SK-N-SH (cell line): ENCODE data around the gene SCG2. TPM values are rescaled to one million over a fixed set of nuclear protein-coding genes. Genes with fewer than 3 reads are reported as not detected.

Source experiments
- CTCF ChIA-PET: fragments of 300-600, 350-600 bp; formaldehyde crosslinking; extraction: SDS; loops from one replicate; lab custom pipeline; 2021; lab: Yijun Ruan, JAX
- POLR2A ChIA-PET: fragments of 350-600 bp; sonication (Branson Sonifier 250); formaldehyde crosslinking; extraction: SDS; loops from one replicate; lab custom pipeline; 2020; ENCODE audit warnings: antibody characterized with exemption, inconsistent platforms; lab: Yijun Ruan, JAX
- DNase-seq: peaks from one replicate; pipeline ENCODE4 v3.0.0; 2012
- H2AFZ ChIP-seq: fragments of 200-600 bp; sonication (generic); 2 replicates; pipeline ENCODE4 v1.8.1; 2016; ENCODE audit warnings: antibody characterized with exemption, mild to moderate bottlenecking, low read depth
- H3F3A ChIP-seq: fragments of 200-600 bp; sonication (generic); replicated peaks from 2 replicates; pipeline ENCODE3; 2016; ENCODE audit warnings: antibody characterized with exemption, mild to moderate bottlenecking; ENCODE audit not compliant: insufficient read depth
- H3K27ac ChIP-seq, 2 experiments: fragments of 200-500 bp in 1 of 2; fragments of 200-600 bp in 1 of 2; sonication (Bioruptor generic) in 1 of 2; sonication (generic), shearing (Covaris generic) in 1 of 2; 2 replicates each; pipeline versions ENCODE4 v1.5.1 to v1.6.1; 2014 to 2016; ENCODE audit warnings: low read depth in 2 of 2, inconsistent platforms in 1 of 2, low read length in 1 of 2, mild to moderate bottlenecking in 1 of 2, mixed read lengths in 1 of 2
- H3K27me3 ChIP-seq: fragments of 200-600 bp; sonication (generic), shearing (Covaris generic); 2 replicates; pipeline ENCODE4 v1.6.1; 2016; ENCODE audit warnings: mixed run types; ENCODE audit not compliant: insufficient read depth
- H3K36me3 ChIP-seq, 2 experiments: fragments of 200-500 bp in 1 of 2; fragments of 200-600 bp in 1 of 2; sonication (Bioruptor generic) in 1 of 2; sonication (generic) in 1 of 2; replicated peaks in 1 of 2; 2 replicates each; pipeline versions ENCODE3 to v1.5.1; 2014 to 2016; ENCODE audit warnings: low read length in 1 of 2, mild to moderate bottlenecking in 1 of 2; ENCODE audit not compliant: insufficient read depth in 2 of 2, control insufficient read depth in 1 of 2
- H3K4me1 ChIP-seq, 2 experiments: fragments of 200-500 bp in 1 of 2; fragments of 200-600 bp in 1 of 2; sonication (Bioruptor generic) in 1 of 2; sonication (generic), shearing (Covaris generic) in 1 of 2; 2 replicates each; pipeline versions ENCODE4 v1.5.1 to v1.6.1; 2014 to 2016; ENCODE audit warnings: low read depth in 1 of 2, low read length in 1 of 2, mixed run types in 1 of 2; ENCODE audit not compliant: insufficient read depth in 2 of 2, control insufficient read depth in 1 of 2
- H3K4me2 ChIP-seq: fragments of 200-600 bp; sonication (generic), shearing (Covaris generic); 2 replicates; pipeline ENCODE4 v1.6.1; 2017; ENCODE audit warnings: mixed run types
- H3K4me3 ChIP-seq, 2 experiments: fragments of 200-500 bp in 1 of 2; fragments of 200-600 bp in 1 of 2; sonication (Bioruptor generic) in 1 of 2; sonication (generic), shearing (Covaris generic) in 1 of 2; 2 replicates each; pipeline versions ENCODE4 v1.5.1 to v1.8.1; 2014 to 2016; ENCODE audit warnings: low read depth in 2 of 2, inconsistent platforms in 1 of 2, low read length in 1 of 2, mild to moderate bottlenecking in 1 of 2, mixed read lengths in 1 of 2, moderate library complexity in 1 of 2
- H3K79me2 ChIP-seq: fragments of 200-600 bp; sonication (generic); 2 replicates; pipeline ENCODE4 v1.8.1; 2017; ENCODE audit warnings: mild to moderate bottlenecking; ENCODE audit not compliant: insufficient read depth
- H3K9ac ChIP-seq: fragments of 200-600 bp; sonication (generic); 2 replicates; pipeline ENCODE4 v1.6.1; 2017; ENCODE audit warnings: mixed run types
- H3K9me2 ChIP-seq: fragments of 200-600 bp; sonication (generic); 2 replicates; pipeline ENCODE4 v1.6.1; 2017; ENCODE audit warnings: mixed run types
- H3K9me3 ChIP-seq: fragments of 200-600 bp; sonication (generic); 2 replicates; pipeline ENCODE4 v1.6.1; 2017; ENCODE audit warnings: mixed run types, mild to moderate bottlenecking, moderate library complexity
- H4K20me1 ChIP-seq: fragments of 200-600 bp; sonication (generic); 2 replicates; pipeline ENCODE4 v1.6.1; 2017; ENCODE audit warnings: mild to moderate bottlenecking, mixed run types; ENCODE audit not compliant: insufficient read depth
- CHD2 ChIP-seq: fragments of 150-350 bp; IDR thresholded peaks from 2 replicates; pipeline ENCODE4 v1.6.1; 2018; ENCODE audit warnings: low read length; ENCODE audit not compliant: partially characterized antibody
- ELF1 ChIP-seq: IDR thresholded peaks from 2 replicates; pipeline ENCODE4 v1.4.0; 2012
- EP300 ChIP-seq, 2 experiments: IDR thresholded peaks; 2 replicates each; pipeline versions ENCODE4 v1.4.0 to v1.6.1; 2012; ENCODE audit warnings: borderline replicate concordance in 1 of 2, low read depth in 1 of 2, low read length in 1 of 2
- EZH2phosphoT487 ChIP-seq: fragments of 200-600 bp; sonication (generic); IDR thresholded peaks from 2 replicates; pipeline ENCODE4 v1.6.1; 2017; ENCODE audit warnings: low read depth, mixed run types, mild to moderate bottlenecking, antibody characterized with exemption, moderate library complexity, borderline replicate concordance
- FOXM1 ChIP-seq: IDR thresholded peaks from 2 replicates; pipeline ENCODE4 v1.4.0; 2012; ENCODE audit warnings: low read depth, mild to moderate bottlenecking
- MEF2A ChIP-seq: IDR thresholded peaks from 2 replicates; pipeline ENCODE4 v1.4.0; 2012; ENCODE audit warnings: low read depth, borderline replicate concordance
- NFIC ChIP-seq: IDR thresholded peaks from 2 replicates; pipeline ENCODE4 v1.4.0; 2012; ENCODE audit warnings: borderline replicate concordance
- POLR2AphosphoS5 ChIP-seq: IDR thresholded peaks from 2 replicates; pipeline ENCODE4 v1.6.1; 2012; ENCODE audit warnings: low read depth, low read length
- RAD21 ChIP-seq: IDR thresholded peaks from 2 replicates; pipeline ENCODE4 v1.6.1; 2012; ENCODE audit warnings: mild to moderate bottlenecking, low read length
- RCOR1 ChIP-seq: fragments of 150-350 bp; IDR thresholded peaks from 2 replicates; pipeline ENCODE4 v1.6.1; 2017; ENCODE audit warnings: antibody characterized with exemption, low read length
- RFX5 ChIP-seq: IDR thresholded peaks from 2 replicates; pipeline ENCODE4 v1.6.1; 2012; ENCODE audit warnings: mild to moderate bottlenecking, improper control_type of control experiment, low read length
- RXRA ChIP-seq: IDR thresholded peaks from 2 replicates; pipeline ENCODE4 v1.4.0; 2012; ENCODE audit warnings: low read depth, mild to moderate bottlenecking, borderline replicate concordance
- SIN3A ChIP-seq: IDR thresholded peaks from 2 replicates; pipeline ENCODE4 v1.6.1; 2012; ENCODE audit warnings: low read depth, mild to moderate bottlenecking, low read length, moderate library complexity, borderline replicate concordance
- SMC3 ChIP-seq: IDR thresholded peaks from 2 replicates; pipeline ENCODE4 v1.6.1; 2012; ENCODE audit warnings: low read depth, low read length, improper control_type of control experiment
- TEAD4 ChIP-seq: IDR thresholded peaks from 2 replicates; pipeline ENCODE4 v1.4.0; 2012; ENCODE audit warnings: mild to moderate bottlenecking, borderline replicate concordance; ENCODE audit not compliant: insufficient read depth
- WGBS: methylation state at CpG from one replicate; pipeline ENCODE4 v1.1.6; 2017; ENCODE audit warnings: low lambda C conversion rate; 5-methylcytosine and 5-hydroxymethylcytosine counted together
- polyA plus RNA-seq, 3 experiments: library from polyadenylated mRNA; depleted of rRNA; stranded (reverse); fragments of >200 nt; gene quantifications; 2 replicates each; pipeline ENCODE4 v1.2.3, GENCODE V29; 2012
- TF ChIP-seq, protein P1 (sequence below): IDR thresholded peaks from 2 replicates; pipeline ENCODE4 v1.4.0; 2012; ENCODE audit warnings: low read depth
- TF ChIP-seq, protein P2 (sequence below): IDR thresholded peaks from 2 replicates; pipeline ENCODE4; 2012
- TF ChIP-seq, protein P3 (sequence below): IDR thresholded peaks from 2 replicates; pipeline ENCODE4 v1.4.0; 2012; ENCODE audit warnings: low read depth, borderline replicate concordance
- TF ChIP-seq, protein P4 (sequence below): fragments of 150-350 bp; IDR thresholded peaks from 2 replicates; pipeline ENCODE4 v1.6.1; 2016; ENCODE audit warnings: mild to moderate bottlenecking, low read depth, low read length
- TF ChIP-seq, protein P5 (sequence below): fragments of 150-350 bp; IDR thresholded peaks from 2 replicates; pipeline ENCODE4 v1.6.1; 2017; ENCODE audit warnings: antibody characterized with exemption, low read length, low read depth, borderline replicate concordance
- TF ChIP-seq, protein P6 (sequence below): IDR thresholded peaks from 2 replicates; pipeline ENCODE4 v1.6.1; 2012; ENCODE audit warnings: mild to moderate bottlenecking, low read depth, low read length, moderate library complexity

Gene SCG2
- polyA plus RNA-seq, 1 of the 3 experiments (the other 2 are of a cell fraction), result 373 TPM

DNA sequence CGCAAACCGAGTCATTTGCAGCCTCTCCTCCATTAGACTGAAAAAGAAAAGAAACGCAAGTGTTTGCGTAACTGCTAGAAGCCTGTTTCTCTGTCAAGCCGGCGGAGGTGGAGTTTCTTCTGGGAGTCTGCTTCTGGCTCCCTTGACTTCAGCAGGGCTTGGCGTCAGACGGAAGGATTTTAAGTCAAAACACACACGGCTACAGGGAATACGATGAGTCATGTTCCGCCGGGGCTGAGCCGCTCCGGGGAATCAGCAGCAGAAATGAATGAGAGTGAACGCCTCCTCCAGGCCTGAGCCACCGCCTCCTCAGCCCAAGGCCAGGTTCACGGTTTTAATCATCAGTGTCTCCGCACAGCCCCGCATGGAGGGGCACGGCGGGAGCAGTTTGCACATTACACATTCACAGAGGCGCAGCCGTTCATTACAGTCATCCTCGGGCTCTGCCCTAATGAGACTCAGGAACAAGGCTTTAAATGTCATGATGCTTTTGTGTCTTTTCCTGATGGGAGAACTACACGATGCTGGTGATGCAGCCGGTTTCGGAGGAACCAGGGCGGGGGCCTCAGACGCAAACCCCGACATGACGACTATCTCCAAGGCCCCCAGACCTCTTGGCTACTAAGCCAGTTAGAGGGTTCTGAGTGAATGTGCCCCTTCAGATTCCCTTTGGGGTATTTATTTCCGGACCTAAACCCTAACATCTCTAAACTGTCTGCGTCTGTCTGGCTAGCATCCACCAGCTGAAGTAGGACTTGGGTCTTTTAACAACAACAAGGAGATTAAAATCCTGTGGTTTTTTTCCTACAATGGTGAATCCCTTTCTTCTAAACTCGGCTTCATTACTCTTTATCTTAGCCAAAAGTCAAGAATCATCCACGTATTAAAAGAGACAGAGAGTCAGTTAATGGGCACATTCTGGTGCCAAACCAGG, 11.1 kb upstream of the SCG2 start:
- POLR2A ChIA-PET, result no interaction called here
- Histone ChIP-seq H3K4me3 (peak overlapping the region; percentile 30 to 40), H3K4me2 (peak overlapping the region; percentile 65), H3K9me2 (no peaks in the 10 kb centered on the region), H3K27me3 (no peaks in the 10 kb centered on the region), H3K9ac (peak overlapping the region; percentile 61), H3K27ac (peak overlapping the region; percentile 86 to 93), H3K4me1 (peaks cover 8 to 12% of the 10 kb centered on the region in 2 experiments), H3K36me3 (no peaks in the 10 kb centered on the region), H3K79me2 (no peaks in the 10 kb centered on the region), H4K20me1 (no peaks in the 10 kb centered on the region), H3F3A (peaks cover 18% of the 10 kb centered on the region), H2AFZ (peak overlapping the region; percentile 77), H3K9me3 (no peaks in the 10 kb centered on the region)
- CTCF ChIA-PET, result interaction anchor here (0.6 to 0.9 kb wide), 2 partner anchors 11 to 31 kb away, joined by 3 read pairs; no protein-coding TSS in a partner anchor
- 23% methylated on average over 28 of the region's 35 CpGs for WGBS
- DNase-seq, result peak; percentile 69
- TF ChIP-seq FOXM1, result peak; percentile 73; the same call in 1 of the 2 replicates
- TF ChIP-seq SIN3A, result peak; percentile 91
- TF ChIP-seq, protein P1, sequence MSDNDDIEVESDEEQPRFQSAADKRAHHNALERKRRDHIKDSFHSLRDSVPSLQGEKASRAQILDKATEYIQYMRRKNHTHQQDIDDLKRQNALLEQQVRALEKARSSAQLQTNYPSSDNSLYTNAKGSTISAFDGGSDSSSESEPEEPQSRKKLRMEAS, result 0 out of 2 replicates have a peak, but pooled peaks have one; percentile 57
- TF ChIP-seq RAD21, result peak; percentile 33
- TF ChIP-seq SMC3, result peak; percentile 7; the same call in 1 of the 2 replicates
- no peak; the same call in 1 of the 2 replicates for TF ChIP-seq NFIC
- TF ChIP-seq MEF2A, result no peak
- TF ChIP-seq EZH2phosphoT487, result no peak
- no peak for TF ChIP-seq RCOR1
- TF ChIP-seq, protein P2, sequence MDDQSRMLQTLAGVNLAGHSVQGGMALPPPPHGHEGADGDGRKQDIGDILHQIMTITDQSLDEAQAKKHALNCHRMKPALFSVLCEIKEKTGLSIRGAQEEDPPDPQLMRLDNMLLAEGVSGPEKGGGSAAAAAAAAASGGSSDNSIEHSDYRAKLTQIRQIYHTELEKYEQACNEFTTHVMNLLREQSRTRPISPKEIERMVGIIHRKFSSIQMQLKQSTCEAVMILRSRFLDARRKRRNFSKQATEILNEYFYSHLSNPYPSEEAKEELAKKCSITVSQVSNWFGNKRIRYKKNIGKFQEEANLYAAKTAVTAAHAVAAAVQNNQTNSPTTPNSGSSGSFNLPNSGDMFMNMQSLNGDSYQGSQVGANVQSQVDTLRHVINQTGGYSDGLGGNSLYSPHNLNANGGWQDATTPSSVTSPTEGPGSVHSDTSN, result peak; percentile 58
- no peak for TF ChIP-seq RFX5
- TF ChIP-seq POLR2AphosphoS5, result peak; percentile 57
- TF ChIP-seq, protein P3, sequence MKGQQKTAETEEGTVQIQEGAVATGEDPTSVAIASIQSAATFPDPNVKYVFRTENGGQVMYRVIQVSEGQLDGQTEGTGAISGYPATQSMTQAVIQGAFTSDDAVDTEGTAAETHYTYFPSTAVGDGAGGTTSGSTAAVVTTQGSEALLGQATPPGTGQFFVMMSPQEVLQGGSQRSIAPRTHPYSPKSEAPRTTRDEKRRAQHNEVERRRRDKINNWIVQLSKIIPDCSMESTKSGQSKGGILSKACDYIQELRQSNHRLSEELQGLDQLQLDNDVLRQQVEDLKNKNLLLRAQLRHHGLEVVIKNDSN, result no peak
- TF ChIP-seq CHD2, result no peak
- TF ChIP-seq RXRA, result no peak; the same call in 1 of the 2 replicates
- peak in 1 of 2 experiments; percentile 50; a peak in 2 of 4 replicates for TF ChIP-seq EP300 (IDR thresholded peaks at IDR 0.05; ENCODE audit: borderline replicate concordance in 1 of 2, low read depth in 1 of 2, low read length in 1 of 2)
- TF ChIP-seq, protein P4, sequence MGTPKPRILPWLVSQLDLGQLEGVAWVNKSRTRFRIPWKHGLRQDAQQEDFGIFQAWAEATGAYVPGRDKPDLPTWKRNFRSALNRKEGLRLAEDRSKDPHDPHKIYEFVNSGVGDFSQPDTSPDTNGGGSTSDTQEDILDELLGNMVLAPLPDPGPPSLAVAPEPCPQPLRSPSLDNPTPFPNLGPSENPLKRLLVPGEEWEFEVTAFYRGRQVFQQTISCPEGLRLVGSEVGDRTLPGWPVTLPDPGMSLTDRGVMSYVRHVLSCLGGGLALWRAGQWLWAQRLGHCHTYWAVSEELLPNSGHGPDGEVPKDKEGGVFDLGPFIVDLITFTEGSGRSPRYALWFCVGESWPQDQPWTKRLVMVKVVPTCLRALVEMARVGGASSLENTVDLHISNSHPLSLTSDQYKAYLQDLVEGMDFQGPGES, result no peak
- no peak for TF ChIP-seq TEAD4
- TF ChIP-seq, protein P5, sequence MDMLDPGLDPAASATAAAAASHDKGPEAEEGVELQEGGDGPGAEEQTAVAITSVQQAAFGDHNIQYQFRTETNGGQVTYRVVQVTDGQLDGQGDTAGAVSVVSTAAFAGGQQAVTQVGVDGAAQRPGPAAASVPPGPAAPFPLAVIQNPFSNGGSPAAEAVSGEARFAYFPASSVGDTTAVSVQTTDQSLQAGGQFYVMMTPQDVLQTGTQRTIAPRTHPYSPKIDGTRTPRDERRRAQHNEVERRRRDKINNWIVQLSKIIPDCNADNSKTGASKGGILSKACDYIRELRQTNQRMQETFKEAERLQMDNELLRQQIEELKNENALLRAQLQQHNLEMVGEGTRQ, result no peak
- peak; percentile 5; the same call in 1 of the 2 replicates for TF ChIP-seq ELF1
- TF ChIP-seq, protein P6, sequence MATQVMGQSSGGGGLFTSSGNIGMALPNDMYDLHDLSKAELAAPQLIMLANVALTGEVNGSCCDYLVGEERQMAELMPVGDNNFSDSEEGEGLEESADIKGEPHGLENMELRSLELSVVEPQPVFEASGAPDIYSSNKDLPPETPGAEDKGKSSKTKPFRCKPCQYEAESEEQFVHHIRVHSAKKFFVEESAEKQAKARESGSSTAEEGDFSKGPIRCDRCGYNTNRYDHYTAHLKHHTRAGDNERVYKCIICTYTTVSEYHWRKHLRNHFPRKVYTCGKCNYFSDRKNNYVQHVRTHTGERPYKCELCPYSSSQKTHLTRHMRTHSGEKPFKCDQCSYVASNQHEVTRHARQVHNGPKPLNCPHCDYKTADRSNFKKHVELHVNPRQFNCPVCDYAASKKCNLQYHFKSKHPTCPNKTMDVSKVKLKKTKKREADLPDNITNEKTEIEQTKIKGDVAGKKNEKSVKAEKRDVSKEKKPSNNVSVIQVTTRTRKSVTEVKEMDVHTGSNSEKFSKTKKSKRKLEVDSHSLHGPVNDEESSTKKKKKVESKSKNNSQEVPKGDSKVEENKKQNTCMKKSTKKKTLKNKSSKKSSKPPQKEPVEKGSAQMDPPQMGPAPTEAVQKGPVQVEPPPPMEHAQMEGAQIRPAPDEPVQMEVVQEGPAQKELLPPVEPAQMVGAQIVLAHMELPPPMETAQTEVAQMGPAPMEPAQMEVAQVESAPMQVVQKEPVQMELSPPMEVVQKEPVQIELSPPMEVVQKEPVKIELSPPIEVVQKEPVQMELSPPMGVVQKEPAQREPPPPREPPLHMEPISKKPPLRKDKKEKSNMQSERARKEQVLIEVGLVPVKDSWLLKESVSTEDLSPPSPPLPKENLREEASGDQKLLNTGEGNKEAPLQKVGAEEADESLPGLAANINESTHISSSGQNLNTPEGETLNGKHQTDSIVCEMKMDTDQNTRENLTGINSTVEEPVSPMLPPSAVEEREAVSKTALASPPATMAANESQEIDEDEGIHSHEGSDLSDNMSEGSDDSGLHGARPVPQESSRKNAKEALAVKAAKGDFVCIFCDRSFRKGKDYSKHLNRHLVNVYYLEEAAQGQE, result peak; percentile 64
